Stimulated activated naive B cell treated with anti-CD40 and anti-IgM and Interleukin-4, amounts not matched to agents 10 μg/mL and 1 μg/mL and 100 μg/mL, for 72 hours (primary cell): ENCODE measurements around the gene STRIP1.

Experiments
- ATAC-seq, 2 donors: fragments of 150-1000 bp; cut with Tn5 transposase; replicated peaks; 2 replicates each; pipeline ENCODE4 v1.10.0; 2021; ENCODE audit warnings: moderate library complexity in 1 of 2
- DNase-seq: peaks from one replicate; pipeline ENCODE4 v3.0.0; 2021
- H3K27ac Mint-ChIP-seq: one replicate; pipeline ENCODE4 v1.8.0; 2022; ENCODE audit warnings: mild to moderate bottlenecking, mixed read lengths
- H3K27me3 Mint-ChIP-seq, 2 donors: one replicate each; pipeline ENCODE4 v1.8.0; 2022; ENCODE audit warnings: mixed read lengths in 2 of 2
- H3K36me3 Mint-ChIP-seq, 2 donors: one replicate each; pipeline ENCODE4 v1.8.0; 2022; ENCODE audit warnings: mixed read lengths in 2 of 2, mild to moderate bottlenecking in 1 of 2
- H3K4me1 Mint-ChIP-seq, 2 donors: one replicate each; pipeline ENCODE4 v1.8.0; 2022; ENCODE audit warnings: mixed read lengths in 2 of 2, mild to moderate bottlenecking in 1 of 2
- H3K4me3 Mint-ChIP-seq, 2 donors: one replicate each; pipeline ENCODE4 v1.8.0; 2022; ENCODE audit warnings: mild to moderate bottlenecking in 2 of 2, mixed read lengths in 2 of 2, moderate library complexity in 1 of 2
- H3K9me3 Mint-ChIP-seq, 2 donors: one replicate each; pipeline ENCODE4 v1.8.0; 2022; ENCODE audit warnings: mixed read lengths in 2 of 2, mild to moderate bottlenecking in 1 of 2

Gene STRIP1

GRCh38 chr1:110081061-110081460 lies 46.6 kb downstream of the STRIP1 start:
- ATAC-seq (no peak), DNase-seq (no peak)
- H3K9me3 Mint-ChIP-seq: no peaks in the 10 kb centered on the region
- H3K4me3 Mint-ChIP-seq: no peak overlapping the region
- H3K4me1 Mint-ChIP-seq: peaks cover 12 to 14% of the 10 kb centered on the region in 2 donors
- H3K36me3 Mint-ChIP-seq: peaks cover 0 to 4% of the 10 kb centered on the region in 2 donors
- H3K27me3 Mint-ChIP-seq: peaks cover 62 to 73% of the 10 kb centered on the region in 2 donors
- no peak overlapping the region for H3K27ac Mint-ChIP-seq

- DNase-seq: no peak
- Mint-ChIP-seq H3K36me3 (peaks cover 0 to 2% of the 10 kb centered on the region in 2 donors), H3K27ac (no peak overlapping the region), H3K9me3 (no peaks in the 10 kb centered on the region), H3K4me1 (peaks cover 12 to 14% of the 10 kb centered on the region in 2 donors), H3K27me3 (peaks cover 67 to 70% of the 10 kb centered on the region in 2 donors), H3K4me3 (peak overlapping the region in 1 of 2 donors; percentile 33)
- no peak for ATAC-seq
Observed at GRCh38 chr1:110082477-110082876, 48.1 kb downstream of the STRIP1 start.

DNA sequence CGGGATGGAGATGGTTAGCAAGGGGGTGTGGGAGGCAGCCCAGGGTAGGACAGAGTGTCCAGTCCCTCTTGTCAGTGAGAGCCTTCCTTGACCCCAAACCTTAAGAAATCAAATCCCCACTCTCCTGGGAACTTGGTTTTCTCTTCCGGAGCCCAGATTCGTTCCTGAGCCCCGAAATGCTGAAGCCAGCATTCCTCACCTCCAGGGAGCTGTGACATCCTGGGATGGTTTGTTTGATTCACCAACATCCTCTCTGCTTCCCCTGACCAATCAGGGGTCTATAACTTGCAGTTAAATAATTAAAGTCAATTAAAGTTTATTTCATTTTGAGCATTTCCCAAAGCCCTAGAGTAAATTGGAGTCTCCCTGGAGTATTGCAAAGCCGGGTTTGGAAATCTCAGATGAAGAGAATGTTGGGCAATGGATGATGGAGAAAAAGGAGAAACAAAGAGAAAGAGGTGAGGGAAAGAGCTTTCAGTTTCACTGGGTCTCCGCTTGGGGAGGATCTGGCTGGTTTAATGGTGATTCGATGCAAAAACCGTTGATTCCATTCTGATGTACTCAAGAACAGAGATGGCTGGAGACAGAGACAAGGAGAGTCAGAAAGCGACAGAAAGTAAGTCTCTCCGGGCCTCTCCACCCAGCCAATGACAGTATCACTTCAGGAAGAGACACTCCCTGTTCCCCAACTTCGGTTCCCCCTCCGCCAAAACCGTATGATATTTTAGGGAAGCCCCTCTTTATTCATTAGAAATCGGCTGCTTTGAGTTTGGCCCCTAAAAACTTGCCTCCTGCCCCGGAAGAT lies 48.8 kb downstream of the STRIP1 start:
- Mint-ChIP-seq H3K4me1 (peaks cover 15 to 19% of the 10 kb centered on the region in 2 donors), H3K36me3 (peaks cover 0 to 2% of the 10 kb centered on the region in 2 donors), H3K27ac (peak overlapping the region; percentile 89), H3K27me3 (peaks cover 69 to 73% of the 10 kb centered on the region in 2 donors), H3K4me3 (peak overlapping the region; percentile 75 to 89), H3K9me3 (no peaks in the 10 kb centered on the region)
- ATAC-seq (peak in 1 of 2 donors; percentile 29), DNase-seq (no peak)

DNA sequence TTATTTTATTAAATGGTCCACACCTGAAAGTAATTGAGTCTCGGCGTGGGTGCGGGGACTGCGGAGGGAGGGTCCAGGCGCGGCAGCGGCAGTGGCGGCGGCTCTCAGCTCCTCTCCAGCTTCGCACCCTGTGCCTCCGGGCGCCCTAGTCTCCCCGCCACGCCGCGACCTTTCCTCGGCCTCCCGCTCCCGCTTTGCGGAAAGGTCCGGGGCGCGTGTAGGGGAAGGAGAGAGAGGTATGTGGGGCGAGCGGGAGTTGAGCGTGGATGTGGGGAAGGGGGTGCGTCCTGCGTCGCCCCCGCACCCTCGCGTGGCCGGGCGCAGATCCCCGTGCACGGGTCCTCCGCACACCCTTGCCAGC lies 49.4 kb downstream of the STRIP1 start:
- H3K4me1 Mint-ChIP-seq: peaks cover 17 to 19% of the 10 kb centered on the region in 2 donors
- DNase-seq: no peak
- peaks cover 63 to 77% of the 10 kb centered on the region in 2 donors for H3K27me3 Mint-ChIP-seq
- H3K9me3 Mint-ChIP-seq: no peaks in the 10 kb centered on the region
- H3K36me3 Mint-ChIP-seq: peaks cover 0 to 2% of the 10 kb centered on the region in 2 donors
- ATAC-seq: peak; percentile 10 to 28
- H3K4me3 Mint-ChIP-seq: peak overlapping the region; percentile 75 to 89
- peak overlapping the region; percentile 89 for H3K27ac Mint-ChIP-seq

GRCh38 chr1:110084227-110085078 lies 50.0 kb downstream of the STRIP1 start:
- peak; percentile 77 to 78 for ATAC-seq
- Mint-ChIP-seq H3K27me3 (peaks cover 57 to 72% of the 10 kb centered on the region in 2 donors), H3K4me1 (peaks cover 17 to 19% of the 10 kb centered on the region in 2 donors), H3K27ac (peak overlapping the region; percentile 89), H3K4me3 (peak overlapping the region; percentile 75 to 89), H3K9me3 (no peaks in the 10 kb centered on the region), H3K36me3 (peaks cover 0 to 2% of the 10 kb centered on the region in 2 donors)
- DNase-seq: peak; percentile 28

DNA sequence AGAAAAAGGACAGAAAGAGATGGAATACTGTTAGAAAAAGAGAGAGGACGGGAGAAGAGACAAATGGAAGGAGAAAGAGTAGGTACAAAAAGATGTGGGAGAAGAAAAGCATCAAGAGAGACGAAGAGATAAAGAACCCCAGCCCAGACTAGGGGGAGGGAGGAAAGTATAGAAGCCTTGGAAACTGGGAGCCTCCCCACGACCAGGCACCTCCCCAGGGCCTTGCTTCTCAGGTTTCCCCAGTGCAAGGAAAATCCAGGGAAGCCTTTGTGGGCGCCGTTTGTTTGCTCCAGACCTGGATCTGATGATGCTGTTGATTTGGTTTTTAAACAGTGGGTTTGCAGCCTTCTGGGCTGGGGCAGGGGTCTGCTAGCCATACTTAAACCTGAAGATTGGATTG lies 51.2 kb downstream of the STRIP1 start:
- no peak for DNase-seq
- H3K9me3 Mint-ChIP-seq: no peaks in the 10 kb centered on the region
- no peak overlapping the region for H3K27ac Mint-ChIP-seq
- H3K4me3 Mint-ChIP-seq: no peak overlapping the region
- H3K27me3 Mint-ChIP-seq: peaks cover 46 to 60% of the 10 kb centered on the region in 2 donors
- H3K4me1 Mint-ChIP-seq: peaks cover 17 to 19% of the 10 kb centered on the region in 2 donors
- H3K36me3 Mint-ChIP-seq: peaks cover 0 to 2% of the 10 kb centered on the region in 2 donors
- ATAC-seq: no peak

DNA sequence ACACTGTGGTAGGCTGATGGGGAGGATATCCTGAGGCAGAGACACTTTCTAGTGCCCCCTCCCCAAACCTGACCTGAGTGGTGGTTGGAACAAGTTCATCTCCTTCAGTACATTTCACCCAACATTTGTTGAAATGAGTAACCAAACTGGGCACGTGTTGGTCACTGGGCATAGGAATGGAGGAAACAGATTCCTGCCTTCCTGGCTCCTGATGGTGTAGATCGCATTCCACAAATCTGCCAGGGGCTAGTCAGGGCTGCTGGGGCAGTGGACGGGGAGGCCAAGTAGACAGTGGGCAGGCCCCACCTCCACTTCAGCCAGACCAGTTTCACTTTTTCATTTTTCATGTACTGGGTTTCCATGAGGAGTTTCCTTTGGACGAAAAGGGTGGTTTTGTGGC lies 52.5 kb downstream of the STRIP1 start:
- H3K4me1 Mint-ChIP-seq: peaks cover 17 to 19% of the 10 kb centered on the region in 2 donors
- ATAC-seq (no peak), DNase-seq (no peak)
- H3K27me3 Mint-ChIP-seq: peaks cover 36 to 50% of the 10 kb centered on the region in 2 donors
- peaks cover 0 to 2% of the 10 kb centered on the region in 2 donors for H3K36me3 Mint-ChIP-seq
- H3K4me3 Mint-ChIP-seq: no peak overlapping the region
- no peaks in the 10 kb centered on the region for H3K9me3 Mint-ChIP-seq
- no peak overlapping the region for H3K27ac Mint-ChIP-seq

- Mint-ChIP-seq H3K27ac (peak overlapping the region; percentile 43), H3K27me3 (peaks cover 33 to 47% of the 10 kb centered on the region in 2 donors), H3K4me1 (peaks cover 18 to 19% of the 10 kb centered on the region in 2 donors), H3K9me3 (no peaks in the 10 kb centered on the region), H3K4me3 (no peak overlapping the region), H3K36me3 (peaks cover 0 to 2% of the 10 kb centered on the region in 2 donors)
- peak; percentile 75 for ATAC-seq
- no peak for DNase-seq
Observed at GRCh38 chr1:110087812-110088738, 53.7 kb downstream of the STRIP1 start.

GRCh38 chr1:110088739-110089316 lies 54.4 kb downstream of the STRIP1 start:
- Mint-ChIP-seq H3K9me3 (no peaks in the 10 kb centered on the region), H3K27me3 (peaks cover 26 to 40% of the 10 kb centered on the region in 2 donors), H3K36me3 (peaks cover 0 to 2% of the 10 kb centered on the region in 2 donors), H3K27ac (peak overlapping the region; percentile 43), H3K4me1 (peaks cover 10 to 13% of the 10 kb centered on the region in 2 donors), H3K4me3 (no peak overlapping the region)
- DNase-seq (no peak), ATAC-seq (no peak)

DNA sequence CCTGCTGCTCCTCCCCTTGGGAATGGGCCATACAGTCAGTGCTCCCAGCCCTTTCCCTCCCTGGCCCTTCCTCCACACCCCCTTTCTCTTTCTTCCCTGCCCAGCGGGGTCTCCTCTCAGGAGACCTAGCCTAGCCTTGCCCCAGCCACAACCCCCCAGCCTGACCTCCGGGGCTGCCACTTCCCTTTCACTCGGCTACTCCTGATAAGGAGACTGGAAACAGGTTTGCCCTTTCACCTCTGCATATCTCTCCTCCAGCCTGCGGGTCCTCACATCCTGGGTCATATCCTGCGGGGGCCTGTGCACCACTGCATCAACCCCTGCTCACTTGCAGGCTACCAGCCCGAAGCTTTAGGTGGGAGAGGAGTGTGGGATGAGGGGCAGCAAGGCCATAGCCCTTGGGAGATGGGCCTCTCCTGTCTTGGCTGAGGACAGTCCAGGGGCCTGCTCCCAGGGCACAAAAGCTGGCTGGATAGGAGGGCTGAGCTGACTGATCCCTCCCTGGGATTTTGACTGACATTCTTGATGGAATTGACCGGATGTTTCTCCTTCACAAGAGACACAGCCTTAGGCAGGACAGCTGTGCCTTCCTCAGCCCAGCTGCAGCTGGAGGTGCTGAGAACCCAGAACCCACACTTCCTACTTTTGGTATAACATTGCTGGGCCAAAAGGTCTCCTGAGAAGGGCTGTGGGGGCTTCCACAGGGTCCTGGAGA lies 55.3 kb downstream of the STRIP1 start:
- peaks cover 31 to 36% of the 10 kb centered on the region in 2 donors for H3K27me3 Mint-ChIP-seq
- H3K4me1 Mint-ChIP-seq: peaks cover 4 to 8% of the 10 kb centered on the region in 2 donors
- H3K27ac Mint-ChIP-seq: no peak overlapping the region
- DNase-seq: no peak
- no peaks in the 10 kb centered on the region for H3K36me3 Mint-ChIP-seq
- no peaks in the 10 kb centered on the region for H3K9me3 Mint-ChIP-seq
- no peak for ATAC-seq
- H3K4me3 Mint-ChIP-seq: no peak overlapping the region

GRCh38 chr1:110091381-110091780 lies 57.0 kb downstream of the STRIP1 start:
- H3K36me3 Mint-ChIP-seq: no peaks in the 10 kb centered on the region

DNA sequence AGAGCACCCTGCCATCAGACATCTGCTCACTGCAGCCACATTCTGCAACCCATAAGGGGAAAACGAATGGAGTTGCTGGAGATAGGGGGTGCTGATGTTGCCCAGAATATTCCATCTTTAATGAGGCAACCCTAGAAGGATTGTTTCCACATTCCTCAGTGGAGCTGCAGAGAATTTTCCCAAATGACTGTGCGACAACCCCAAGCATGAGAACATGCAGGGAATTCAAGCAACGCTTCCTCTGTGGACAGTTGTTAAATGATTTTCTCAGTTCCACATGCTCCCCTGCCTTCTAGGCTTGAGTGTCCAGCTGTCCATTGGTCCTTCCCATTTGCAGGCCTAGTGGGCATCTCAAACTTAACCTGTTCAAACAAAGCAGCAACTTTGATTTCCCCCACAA lies 57.4 kb downstream of the STRIP1 start:
- Mint-ChIP-seq H3K36me3 (no peaks in the 10 kb centered on the region), H3K4me1 (peaks cover 4 to 7% of the 10 kb centered on the region in 2 donors), H3K9me3 (no peaks in the 10 kb centered on the region), H3K27me3 (peaks cover 22 to 28% of the 10 kb centered on the region in 2 donors), H3K27ac (no peak overlapping the region), H3K4me3 (no peak overlapping the region)
- ATAC-seq: no peak
- DNase-seq: no peak

More at GRCh38 chr1:110091381-110091780, 57.0 kb downstream of the STRIP1 start:
- Mint-ChIP-seq H3K27ac (no peak overlapping the region), H3K27me3 (peaks cover 22 to 32% of the 10 kb centered on the region in 2 donors), H3K4me3 (no peak overlapping the region), H3K4me1 (peaks cover 4 to 7% of the 10 kb centered on the region in 2 donors), H3K9me3 (no peaks in the 10 kb centered on the region)
- ATAC-seq (no peak), DNase-seq (no peak)

- Mint-ChIP-seq H3K4me3 (no peak overlapping the region), H3K27me3 (peaks cover 18 to 21% of the 10 kb centered on the region in 2 donors), H3K9me3 (no peaks in the 10 kb centered on the region), H3K4me1 (peaks cover 1 to 5% of the 10 kb centered on the region in 2 donors), H3K36me3 (no peaks in the 10 kb centered on the region), H3K27ac (no peak overlapping the region)
- ATAC-seq (no peak), DNase-seq (no peak)
Observed at GRCh38 chr1:110092991-110093390, 58.6 kb downstream of the STRIP1 start.
